ENCODE results near the gene ZPBP.
A peak's percentile ranks its signal among the peaks of the same experiment; 100 is the strongest.

Gene ZPBP

DNA sequence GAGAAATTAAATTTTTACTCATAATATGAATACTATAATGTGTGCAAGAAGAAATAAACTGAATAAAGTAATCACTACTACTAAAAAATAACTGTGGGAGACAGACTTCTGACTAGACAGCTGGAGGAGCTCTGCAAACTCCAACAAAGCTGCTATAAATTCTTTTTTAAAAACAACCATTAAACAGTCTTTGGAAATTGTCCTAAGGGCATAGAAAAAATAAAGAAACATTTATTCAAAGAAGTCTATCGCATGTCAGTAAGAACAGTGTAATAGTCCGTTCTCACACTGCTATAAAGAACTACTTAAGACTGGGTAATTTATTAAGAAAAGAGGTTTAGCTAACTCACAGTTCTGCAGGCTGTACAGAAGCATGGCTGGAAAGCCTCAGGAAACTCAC lies 56.0 kb downstream of the ZPBP start:
- DNase-seq: no peak

GRCh38 chr7:50022991-50023390 lies 70.1 kb downstream of the ZPBP start:
- no peak for DNase-seq

DNA sequence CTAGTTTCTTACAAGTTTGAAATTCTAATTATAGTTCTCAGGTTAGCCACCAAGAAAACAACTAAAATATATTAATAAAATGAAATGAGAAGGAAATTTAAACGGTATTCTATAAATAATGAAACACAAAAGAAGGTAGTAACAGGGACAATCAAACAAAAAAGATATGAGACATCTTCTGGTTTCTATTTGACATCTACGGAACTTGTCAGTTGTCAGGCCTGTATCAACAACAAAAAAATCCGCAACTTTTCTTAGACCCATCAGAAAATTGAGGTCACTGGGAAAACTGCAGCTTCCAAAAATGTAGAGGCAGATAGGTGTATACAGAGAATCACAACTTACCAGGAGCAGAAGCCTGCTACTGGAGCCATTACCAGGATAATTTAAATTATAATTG lies 70.6 kb downstream of the ZPBP start:
- DNase-seq: no peak

GRCh38 chr7:49995681-49996080 lies 97.4 kb downstream of the ZPBP start:
- no peak for DNase-seq

- no peak for DNase-seq
Observed at GRCh38 chr7:49986191-49986590, 106.9 kb downstream of the ZPBP start.

- DNase-seq: peak; percentile 2
Observed at GRCh38 chr7:49980465-49980864, 112.6 kb downstream of the ZPBP start.

DNA sequence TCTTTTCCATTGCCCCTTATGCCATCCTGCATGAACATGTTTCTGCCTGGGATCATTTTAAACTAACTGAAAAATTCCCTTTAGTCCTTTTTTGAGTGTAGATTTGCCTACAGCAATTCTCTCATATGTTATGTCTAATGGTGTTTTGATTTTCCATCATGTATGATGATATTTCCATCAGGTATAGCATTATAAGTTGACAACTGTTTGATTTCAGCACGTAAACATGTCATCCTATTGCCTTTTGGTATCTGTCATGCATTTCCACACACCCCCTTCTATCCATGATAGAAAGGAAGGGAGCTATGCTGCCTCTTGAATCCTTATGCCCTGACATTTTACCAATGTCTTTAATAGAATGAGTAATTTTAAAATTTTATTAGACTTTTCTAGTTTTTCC lies 116.8 kb downstream of the ZPBP start:
- no peak for DNase-seq

DNA sequence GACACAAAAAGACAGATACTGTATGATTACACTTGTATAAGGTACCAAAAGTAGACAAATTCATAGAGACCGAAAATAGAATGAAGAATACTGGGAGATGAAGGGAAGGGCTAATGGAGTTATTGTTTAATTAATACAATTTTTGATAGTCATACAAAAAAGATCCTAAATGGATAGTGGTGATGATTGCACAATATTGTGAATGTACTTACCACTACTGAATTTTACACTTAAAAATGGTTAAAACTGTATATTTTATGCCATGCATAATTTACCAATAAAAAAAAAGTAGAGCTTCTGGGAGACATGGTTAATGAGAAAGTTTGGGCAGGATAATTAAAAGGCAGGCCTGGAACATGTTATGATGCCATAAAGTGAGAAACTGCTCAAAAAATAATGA lies 119.0 kb downstream of the ZPBP start:
- no peak for DNase-seq

DNA sequence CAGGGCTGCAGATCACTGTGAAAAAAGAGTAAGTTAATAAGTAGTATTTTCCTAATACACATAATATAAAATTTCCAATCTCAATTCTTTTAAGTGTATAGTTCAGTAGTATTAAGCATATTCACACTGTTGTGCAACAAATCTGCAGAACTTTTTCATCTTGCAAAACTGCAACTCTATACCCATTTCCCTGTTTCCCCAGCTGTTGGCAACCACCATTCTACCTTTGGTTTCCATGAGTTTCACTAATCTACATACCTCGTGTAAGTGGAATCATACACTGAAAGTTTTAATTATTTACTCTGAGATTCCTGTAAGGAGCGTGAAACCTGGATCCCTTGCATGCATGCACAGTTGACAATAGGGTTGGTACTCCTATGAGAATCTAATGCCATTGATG lies 155.4 kb downstream of the ZPBP start:
- DNase-seq: no peak

- DNase-seq: no peak
Observed at GRCh38 chr7:49931627-49932026, 161.4 kb downstream of the ZPBP start.

DNA sequence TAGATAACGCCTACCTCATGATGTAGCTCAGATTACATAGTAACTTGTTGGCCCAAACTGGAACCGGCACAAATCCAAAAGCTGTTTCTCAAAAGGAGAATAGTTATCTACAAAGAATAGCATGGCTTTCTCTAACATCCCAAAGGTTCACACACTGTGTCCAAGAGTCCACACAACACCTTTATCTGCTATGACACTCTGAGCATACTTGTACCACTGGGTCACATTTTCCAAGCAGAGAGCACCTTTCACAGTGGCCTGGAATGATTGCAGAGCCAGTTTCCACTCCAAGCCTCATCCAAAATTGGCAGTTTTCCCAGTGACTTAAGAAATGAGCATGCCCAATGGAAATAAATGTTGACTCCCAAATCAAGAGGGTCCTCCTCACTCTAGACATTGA lies 164.3 kb downstream of the ZPBP start:
- DNase-seq: no peak

GRCh38 chr7:49927631-49928030 lies 165.4 kb downstream of the ZPBP start:
- DNase-seq: no peak

- DNase-seq: no peak
Observed at GRCh38 chr7:49926720-49927119, 166.3 kb downstream of the ZPBP start.

GRCh38 chr7:49911909-49912308 lies 181.1 kb downstream of the ZPBP start:
- DNase-seq: no peak

- no peak for DNase-seq
Observed at GRCh38 chr7:49894543-49894942, 198.5 kb downstream of the ZPBP start.

- no peak for DNase-seq
Observed at GRCh38 chr7:49893131-49893530, 199.9 kb downstream of the ZPBP start.

- DNase-seq: no peak
Observed at GRCh38 chr7:49892481-49892880, 200.6 kb downstream of the ZPBP start.

Data from hematopoietic multipotent progenitor cell treated with erythropoietin and hydrocortisone succinate and interleukin-3 and kit ligand, for 6 days (in vitro differentiated cells).